Measurements from ENCODE around the gene OASL. TPM values are rescaled to one million over a fixed set of nuclear protein-coding genes. Genes with fewer than 3 reads are reported as not detected.
A peak's percentile ranks its signal among the peaks of the same experiment; 100 is the strongest.
"Not testable (repeated sequence)": the region's sequence is repeated elsewhere in the genome, so short reads cannot be mapped to it uniquely, and the experiment has no call there.

OASL gene
- total RNA-seq, 1 donor from 2014 or later = 1.1 TPM

DNA sequence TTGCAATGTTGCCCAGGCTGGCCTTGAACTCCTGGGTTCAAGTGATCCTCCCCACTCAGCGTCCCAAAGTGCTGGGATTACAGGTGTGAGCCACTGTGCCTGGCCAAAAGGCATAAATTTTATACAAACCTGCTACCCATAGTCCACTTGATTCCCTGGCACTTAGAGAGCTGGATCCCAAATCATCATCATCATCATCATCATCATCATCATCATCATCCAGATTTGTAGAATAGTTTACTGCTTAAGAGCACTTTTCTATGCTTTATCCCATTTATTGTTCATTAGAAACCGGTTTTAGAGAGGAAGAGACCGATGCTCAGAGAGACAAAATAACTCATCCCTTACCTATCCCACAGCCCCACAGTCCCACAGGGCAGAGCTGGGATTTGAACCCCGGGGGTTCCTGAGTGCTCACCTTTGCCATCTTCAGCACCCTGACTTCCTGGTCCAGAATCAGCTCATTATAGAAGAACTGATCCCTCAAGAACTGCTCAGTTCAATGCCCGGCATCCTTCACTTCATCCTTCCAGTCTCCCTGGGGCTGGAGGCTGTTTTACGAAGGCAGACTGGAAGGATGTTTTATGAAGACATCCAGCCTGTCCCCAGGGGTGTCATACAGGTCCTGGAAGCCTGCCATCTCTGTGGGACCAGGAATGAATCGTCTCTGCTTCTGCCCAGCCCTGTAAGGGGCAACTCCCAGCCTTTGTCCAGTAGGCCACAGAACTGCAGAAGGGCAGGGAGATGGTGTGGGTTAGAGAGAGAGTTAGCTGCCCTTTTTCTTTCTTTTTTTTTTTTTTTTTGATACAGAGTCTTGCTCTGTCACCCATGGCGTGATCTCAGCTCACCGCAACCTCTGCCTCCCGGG is 20.2 kb upstream of the OASL start:
- peak; percentile 40 for DNase-seq (ENCODE audit: low spot score)

DNA sequence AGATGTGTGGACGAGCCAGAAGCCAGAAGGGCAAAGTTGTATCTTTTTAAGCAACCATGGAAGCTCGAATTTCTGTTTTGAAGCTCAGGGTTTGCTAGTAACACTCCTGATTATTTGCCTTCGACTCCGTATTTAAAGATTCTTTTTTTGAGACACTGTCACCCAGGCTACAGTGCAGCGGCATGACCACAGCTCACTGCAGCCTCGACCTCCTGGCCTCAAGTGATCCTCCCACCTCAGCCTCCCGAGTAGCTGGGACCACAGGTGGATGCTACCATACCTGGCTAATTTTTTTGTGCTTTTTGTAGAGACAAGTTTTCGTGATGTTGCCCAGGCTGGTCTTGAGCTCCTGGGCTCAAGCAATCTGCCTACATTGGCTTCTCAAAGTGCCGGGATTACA is 18.7 kb upstream of the OASL start:
- peak; percentile 7 for DNase-seq (ENCODE audit: low spot score)

DNA sequence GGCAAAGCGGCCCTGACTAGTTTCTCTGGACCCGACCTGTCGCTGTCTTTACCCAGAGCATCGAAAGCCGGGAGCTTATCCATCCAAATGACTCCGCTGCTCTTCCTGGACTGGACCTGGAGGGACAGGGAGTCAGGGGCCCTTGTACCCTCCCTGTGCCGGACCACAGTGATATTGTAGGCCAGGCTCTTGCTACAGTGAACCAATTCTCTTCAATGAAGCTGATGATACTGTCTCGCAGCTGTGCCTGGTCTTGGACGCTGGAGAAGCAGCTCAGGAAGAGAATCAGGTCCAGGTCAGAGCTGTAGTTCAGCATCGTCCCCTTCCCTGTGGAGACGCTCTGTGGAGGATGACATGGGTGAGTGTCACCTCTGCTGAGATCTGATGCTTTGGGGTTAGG is 14.7 kb upstream of the OASL start:
- no peak for DNase-seq (ENCODE audit: low spot score)

DNA sequence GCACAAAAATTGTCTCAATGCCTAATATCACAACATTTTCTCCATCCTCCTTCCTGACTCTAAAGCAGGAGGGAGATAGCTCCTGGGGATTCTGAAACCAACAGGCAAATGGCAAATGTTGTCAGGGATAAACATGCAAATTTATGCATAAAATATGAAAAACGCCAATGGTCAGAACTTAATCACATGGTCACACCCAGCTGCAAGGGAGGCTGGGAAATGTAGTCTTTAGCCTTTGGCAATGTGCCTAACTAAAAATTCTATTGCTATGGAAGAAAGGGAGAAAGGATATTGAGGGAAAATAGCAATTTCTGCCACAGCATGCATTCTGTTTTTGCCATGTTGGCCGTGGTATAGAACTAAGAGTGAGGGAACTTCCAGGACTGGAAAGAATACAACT is 11.7 kb upstream of the OASL start:
- DNase-seq (ENCODE audit: low spot score) = no peak

DNA sequence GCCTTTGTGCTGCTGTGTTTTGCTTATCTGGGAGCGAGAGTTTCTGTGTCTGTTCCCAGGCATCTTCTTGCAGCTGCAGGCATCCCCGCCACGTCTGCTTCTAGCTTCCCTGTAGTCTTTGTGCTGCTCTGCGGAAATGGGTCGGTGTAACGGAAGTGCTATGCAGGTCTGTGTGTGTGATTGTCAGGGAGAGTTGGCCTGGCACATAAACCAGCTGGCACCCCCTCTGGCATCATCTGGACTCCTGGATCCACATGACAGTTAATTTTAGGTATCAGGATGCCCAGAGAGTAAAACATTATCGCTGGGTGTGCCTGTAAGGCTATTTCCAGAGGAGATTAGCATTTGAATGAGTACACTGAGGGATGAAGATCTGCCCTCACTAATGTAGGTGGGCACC is 9.4 kb upstream of the OASL start:
- DNase-seq (ENCODE audit: low spot score) = no peak

DNA sequence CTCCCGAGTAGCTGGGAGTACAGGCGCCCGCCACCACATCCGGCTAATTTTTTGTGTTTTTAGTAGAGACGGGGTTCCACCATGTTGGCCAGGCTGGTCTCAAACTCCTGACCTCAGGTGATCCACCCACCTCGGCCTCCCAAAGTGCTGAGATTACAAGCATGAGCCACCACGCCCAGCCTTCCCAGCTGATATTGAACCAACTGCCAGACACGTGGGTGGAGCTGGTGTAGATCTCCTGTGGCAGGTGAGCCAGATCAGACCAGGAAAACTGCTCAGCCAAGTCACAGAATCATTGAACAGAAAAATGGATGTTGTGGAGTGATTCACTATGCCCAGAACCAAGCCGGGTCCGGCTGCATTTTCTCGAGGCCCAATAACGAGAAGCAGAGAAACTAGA is 8.4 kb upstream of the OASL start:
- not testable (repeated sequence) for DNase-seq (ENCODE audit: low spot score)

DNA sequence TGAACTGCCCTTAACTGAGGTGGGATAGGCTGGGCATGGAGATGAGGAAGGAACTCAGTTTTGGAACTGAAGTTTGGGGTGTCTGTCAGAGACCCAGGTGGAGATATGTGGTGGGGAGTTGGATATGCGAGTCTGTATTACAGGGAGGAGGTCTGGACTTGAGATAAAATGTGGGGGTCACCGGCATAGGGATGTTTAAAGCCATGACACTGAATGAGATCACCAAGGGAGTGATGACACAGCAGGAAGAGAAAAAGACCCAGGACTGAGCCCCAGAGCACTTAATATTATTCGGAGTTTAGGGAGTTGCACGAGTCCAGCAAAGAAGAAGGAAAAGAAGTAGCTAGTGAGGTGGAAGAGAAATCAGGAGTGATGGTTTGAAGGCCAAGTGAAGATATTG is 4.0 kb upstream of the OASL start:
- DNase-seq (ENCODE audit: low spot score) = no peak

DNA sequence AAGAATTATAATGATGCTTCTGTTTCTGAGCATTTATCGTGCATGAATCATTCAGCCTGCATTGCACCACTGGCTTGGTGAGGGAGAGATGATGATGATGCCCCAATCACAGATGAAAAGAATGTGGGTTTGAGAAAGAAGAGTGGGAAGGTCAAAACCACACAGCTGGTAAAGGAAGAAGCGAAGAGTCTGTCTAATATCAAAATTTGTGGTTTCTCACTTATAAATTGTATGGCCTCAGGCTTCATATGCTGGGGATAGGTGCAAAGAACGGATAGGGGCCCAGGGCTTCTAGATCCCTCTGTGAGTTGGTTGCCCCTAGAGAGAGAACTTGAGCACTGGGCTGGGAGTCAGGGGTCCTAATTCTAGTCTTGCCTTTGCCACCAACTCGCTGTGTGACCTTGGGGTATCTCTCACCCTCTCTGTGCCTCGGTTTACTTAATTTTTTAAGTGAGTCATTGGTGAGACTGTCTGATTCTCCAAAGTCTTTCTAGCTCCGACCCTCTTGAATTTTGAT is 2.2 kb downstream of the OASL start:
- DNase-seq (ENCODE audit: low spot score) = no peak

DNA sequence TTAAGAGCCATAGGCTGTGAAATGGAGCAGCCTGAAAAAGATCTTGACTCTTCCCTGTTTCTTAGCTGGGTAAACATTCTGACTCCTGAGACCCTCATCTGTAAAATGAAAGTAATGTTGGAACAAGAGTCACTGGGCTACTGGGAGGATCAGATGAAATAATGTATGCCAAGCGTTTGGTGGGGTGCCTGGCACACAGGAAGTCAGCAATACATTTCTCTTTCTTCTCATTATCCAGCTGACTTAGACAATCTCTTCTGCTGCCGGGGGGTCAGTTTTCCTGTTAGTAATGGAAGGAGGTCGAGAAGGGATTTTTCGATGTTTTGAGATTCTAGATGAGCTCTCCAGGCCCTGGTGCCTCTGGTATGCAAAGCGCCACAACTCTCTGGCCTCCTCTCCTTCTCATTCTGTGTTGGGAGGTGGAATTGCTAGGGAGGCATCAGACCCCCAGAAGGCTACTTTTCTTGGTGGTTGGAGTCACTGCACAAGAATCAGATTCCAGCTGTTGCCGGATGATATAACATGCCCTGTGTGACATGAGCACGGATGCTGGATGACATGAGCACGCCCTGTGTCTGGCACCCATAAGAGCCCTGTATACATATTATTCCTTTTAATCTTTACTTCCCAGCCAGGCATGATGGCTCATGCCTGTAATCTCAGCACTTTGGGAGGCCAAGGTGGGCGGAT is 4.3 kb downstream of the OASL start:
- DNase-seq (ENCODE audit: low spot score) = no peak

DNA sequence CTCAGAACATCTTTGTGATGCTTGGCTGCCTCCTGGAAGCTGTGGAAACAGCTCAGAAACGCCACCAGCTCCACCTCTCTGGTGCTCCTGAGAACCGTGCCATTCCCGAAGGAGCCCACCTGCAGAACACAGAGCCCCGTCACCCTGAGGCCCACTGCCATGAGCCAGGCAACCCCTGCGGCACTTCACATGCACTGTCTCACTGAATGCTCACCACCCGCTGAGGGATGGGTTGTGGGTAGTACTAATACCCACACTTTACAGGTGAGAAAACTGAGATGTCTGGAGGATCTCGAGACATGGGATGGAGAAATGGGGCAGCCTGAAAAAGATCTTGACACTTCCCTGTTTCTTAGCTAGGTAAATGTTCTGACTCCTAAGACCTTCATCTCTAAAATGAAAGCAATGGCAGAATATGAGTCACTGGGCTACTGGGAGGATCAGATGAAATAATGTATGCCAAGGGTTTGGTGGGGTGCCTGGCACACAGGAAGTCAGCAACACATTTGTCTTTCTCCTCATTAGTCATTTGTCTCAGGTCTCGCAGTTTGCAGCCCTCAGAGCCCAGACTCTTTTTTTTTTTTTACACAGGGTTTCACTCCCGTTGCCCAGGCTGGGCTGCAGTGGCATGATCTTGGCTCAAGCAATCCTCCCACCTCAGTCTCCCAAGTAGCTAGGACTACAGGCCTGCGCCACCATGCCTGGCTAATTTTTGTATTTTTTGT is 5.3 kb downstream of the OASL start:
- no peak for DNase-seq (ENCODE audit: low spot score)

DNA sequence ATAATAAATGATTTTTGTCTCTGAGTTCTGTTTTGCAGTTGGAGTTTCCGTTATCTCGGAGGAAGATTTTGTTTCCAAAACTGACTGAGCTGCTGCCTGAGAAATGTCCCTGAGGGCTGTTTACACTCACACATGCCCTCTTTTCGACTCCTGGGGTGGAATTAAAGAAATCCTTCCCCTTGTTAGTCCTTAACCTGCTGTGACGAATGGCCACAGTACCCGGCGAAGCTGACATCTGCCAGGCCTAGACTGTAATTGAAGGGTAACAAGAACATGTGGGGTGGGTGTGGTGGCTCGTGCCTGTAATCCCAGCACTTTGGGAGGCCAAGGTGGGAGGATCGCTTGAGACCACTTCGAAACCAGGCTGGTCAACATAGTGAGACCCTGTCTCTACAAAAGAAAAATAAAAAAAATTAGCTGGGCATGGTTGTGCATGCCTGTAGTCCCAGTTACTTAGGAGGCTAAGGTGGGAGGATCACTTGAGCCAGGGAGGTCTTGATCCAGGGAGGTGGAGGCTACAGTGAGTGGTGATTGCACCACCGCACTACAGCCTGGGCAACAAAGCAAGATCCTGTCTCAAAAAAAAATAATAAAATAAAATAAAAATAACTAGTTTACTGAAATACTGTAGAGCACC is 8.4 kb downstream of the OASL start:
- DNase-seq (ENCODE audit: low spot score) = no peak

DNA sequence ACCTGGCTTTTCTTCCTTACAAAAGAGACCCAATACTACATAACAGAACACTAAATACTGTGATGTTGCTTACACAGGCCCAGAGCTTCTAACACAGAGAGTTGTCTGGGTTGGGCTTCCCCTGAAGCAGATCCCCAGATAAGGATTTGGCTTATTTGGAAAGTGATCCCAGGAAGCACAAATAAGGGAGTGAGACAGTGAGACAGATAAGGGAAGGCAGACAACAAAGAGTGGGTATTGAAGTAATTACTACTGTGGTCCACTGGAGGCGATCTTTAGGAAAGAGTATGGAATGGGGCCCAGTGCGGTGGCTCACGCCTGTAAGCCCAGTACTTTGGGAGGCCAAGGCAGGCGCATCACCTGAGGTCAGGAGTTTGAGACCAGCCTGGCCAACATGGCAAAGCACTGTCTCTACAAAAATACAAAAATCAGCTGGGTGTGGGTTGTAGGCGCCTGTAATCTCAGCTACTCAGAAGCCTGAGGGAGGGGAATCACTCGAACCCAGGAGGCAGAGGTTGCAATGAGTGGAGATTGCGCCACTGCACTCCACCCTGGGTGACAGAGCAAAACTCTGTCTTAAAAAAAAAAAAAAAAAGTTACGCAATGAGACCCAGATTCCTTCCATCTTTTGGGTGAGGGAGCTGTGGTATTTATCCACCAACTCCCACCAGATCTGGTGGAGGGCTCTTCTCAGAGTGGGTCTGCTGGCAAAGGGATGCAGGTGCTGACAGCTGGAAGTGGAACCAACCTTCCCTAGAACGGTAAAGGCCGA is 12.6 kb downstream of the OASL start:
- DNase-seq (ENCODE audit: low spot score) = no peak

DNA sequence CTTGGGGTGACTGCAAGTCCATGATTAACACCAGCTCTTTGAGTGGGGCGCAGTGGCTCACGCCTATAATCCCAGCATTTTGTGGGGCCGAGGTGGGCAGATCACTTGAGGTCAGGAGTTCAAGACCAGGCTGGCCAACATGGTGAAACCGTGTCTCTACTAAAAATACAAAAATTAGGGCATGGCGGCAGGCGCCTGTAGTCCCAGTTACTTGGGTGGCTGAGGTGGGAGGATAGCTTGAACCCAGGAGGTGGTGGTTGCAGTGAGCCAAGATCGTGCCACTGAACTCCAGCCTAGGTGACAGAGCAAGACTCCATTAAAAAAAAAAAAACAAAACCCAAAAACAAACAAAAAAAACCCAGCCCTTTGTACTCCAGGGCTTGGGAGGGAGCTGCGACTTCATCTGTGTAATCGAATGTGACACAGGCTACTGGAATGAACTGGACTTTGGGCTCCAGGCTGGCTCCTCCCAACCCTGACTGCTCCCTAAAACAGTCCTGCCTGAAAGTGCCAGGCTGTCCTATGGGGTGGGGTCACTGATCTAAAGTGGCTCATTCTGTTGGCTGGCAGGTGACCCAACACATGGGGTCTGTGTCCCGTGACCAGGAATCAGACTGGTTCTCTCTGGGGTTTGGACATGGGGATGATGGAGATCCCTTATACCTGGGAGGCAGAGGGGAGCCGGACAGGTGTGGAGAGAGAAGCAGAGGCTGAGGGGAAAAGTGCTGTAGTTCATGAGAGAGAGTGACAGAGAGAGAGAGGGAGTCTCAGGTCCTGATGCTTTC is 13.4 kb downstream of the OASL start:
- no peak for DNase-seq (ENCODE audit: low spot score)

DNA sequence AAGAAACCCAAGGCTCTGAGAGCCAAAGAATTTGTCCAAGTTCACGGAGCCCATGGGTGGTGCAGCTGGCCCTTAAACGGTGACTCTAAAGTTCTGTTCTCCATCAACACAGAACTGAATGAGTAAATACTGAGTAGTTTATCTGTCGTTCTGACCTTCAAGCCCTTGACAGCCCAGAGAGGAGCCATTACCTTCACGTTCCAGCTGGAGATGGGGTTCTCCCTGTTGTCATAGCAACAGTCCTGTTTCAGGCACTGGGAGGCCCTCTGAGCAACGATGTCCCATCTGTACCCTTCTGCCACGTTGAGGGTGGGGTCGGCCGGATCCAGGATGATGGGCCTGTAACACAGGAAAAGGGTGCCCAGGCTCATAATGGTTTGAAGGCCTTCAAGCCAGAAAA is 15.2 kb downstream of the OASL start:
- DNase-seq (ENCODE audit: low spot score) = no peak

DNA sequence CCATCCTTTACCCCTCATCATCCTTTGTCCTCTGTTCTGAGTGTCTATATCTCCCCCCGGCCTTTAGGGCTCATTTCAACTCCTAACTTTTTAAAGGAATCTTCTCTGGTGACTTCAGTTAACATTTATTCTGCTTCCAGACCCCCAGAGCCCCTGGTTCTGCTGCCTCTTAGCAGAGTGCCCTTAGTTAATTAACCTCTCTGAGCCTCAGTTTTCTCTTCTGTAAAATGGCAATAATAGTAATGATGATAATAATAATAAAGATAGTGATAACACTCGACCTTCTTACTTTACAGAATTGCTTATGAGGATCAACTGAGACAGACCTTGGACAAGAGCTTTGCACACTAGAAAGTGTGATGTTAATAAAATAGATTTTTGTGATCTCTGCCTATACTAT is 16.3 kb downstream of the OASL start:
- no peak for DNase-seq (ENCODE audit: low spot score)

DNA sequence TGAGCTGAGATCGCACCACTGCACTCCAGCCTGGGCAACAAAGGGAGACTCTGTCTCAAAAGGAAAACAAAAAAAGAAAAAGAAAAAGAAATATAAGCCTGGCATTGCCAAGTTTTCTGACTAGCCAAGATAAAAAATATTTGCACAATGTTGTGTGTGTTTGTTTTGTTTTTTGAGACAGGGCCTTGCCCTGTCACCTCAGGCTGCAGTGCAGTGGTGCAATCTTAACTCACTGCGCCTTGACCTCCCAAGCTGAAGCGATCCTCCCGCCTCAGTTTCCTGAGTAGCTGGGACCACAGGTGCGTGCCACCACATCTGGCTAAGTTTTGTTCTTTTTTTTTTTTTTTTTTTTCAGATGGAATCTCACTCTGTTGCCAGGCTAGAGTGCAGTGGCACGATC is 17.3 kb downstream of the OASL start:
- DNase-seq (ENCODE audit: low spot score) = no peak

DNA sequence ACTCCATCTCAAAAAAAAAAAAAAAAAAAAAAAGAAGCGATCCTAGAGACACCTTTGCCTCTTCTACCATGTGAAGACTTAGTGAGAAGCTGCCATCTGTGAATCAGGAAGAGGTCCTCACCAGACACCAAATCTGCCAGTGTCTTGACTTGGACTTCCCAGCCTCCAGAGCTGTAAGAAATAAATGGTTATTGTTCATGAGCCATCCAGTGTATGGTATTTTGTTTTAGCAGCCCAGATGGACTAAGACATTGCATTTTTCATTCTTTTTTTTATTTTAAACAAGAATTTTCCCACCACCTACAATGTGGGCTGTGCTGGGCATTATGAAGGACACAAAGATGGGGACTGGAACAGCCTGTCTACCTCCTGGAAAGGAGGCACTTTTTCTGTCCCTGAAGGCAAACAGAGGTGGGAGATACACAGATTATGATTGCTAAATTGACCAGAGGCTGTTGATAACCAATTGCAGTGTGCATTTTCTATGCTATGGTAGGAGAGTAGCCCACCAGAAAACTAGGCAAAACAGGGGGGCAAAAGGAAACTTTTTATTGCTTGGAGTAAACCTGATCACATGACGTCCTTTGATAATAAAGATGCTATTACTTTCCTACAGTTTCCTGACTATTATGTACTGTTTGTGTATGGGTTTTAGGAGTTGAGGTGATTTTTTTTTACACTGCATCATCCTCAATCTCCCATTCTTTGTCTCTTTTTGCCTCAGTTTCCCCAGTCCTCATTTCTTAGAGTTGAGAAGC is 20.0 kb downstream of the OASL start:
- no peak for DNase-seq (ENCODE audit: low spot score)

DNA sequence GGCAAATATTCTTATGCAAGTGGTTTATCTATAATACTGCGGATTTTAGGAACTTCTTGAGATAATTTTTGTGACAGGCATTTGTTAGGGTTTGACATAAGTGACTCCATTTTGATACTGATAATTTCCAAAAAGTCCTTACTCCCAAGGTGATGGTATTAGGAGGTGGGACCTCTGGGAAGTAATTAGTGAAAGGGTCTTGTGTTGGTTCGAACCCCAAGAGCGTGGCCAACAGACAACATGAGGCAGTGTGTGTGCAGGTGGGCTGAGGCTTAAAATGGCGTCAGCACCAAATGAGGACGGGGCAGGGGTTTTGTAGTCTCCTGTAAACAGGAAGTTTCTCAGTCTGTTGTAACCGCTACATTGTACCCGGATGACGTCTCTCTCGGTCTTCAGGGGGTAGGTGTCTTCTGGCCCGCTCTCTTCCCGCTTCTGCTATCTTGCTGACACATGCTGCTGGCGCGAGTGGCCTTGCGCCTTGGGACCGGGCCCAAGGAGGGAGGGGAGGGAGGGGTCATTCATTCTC is 21.0 kb downstream of the OASL start:
- no peak for DNase-seq (ENCODE audit: low spot score)
